HG02973 (cell line): ENCODE measurements around the gene PIK3R2.

Experiments
- ATAC-seq: cut with Tn5 transposase; IDR thresholded peaks from one replicate; pipeline ENCODE4 v1.9.1; 2021; ENCODE audit warnings: moderate library complexity; ENCODE audit not compliant: unreplicated experiment

The PIK3R2 gene

GRCh38 chr19:18171605-18172327 lies 18.8 kb downstream of the PIK3R2 start:
- ATAC-seq: no peak

GRCh38 chr19:18172331-18173053 lies 19.5 kb downstream of the PIK3R2 start:
- ATAC-seq: no peak

GRCh38 chr19:18173054-18173571 lies 20.1 kb downstream of the PIK3R2 start:
- ATAC-seq: no peak

- peak; percentile 36 for ATAC-seq
Observed at GRCh38 chr19:18173572-18174288, 20.8 kb downstream of the PIK3R2 start, which contains the start of gene IFI30. Gene IFI30 (plus strand): TSS chr19:18173813. CDS start chr19:18173842, 29 bp downstream.

- no peak for ATAC-seq
Observed at GRCh38 chr19:18174983-18175382, 22.0 kb downstream of the PIK3R2 start.

GRCh38 chr19:18176367-18177310 lies 23.7 kb downstream of the PIK3R2 start:
- no peak for ATAC-seq

GRCh38 chr19:18179957-18180356 lies 27.0 kb downstream of the PIK3R2 start:
- no peak for ATAC-seq

GRCh38 chr19:18183529-18183928 lies 30.6 kb downstream of the PIK3R2 start:
- no peak for ATAC-seq

GRCh38 chr19:18185538-18185937 lies 32.6 kb downstream of the PIK3R2 start:
- ATAC-seq: no peak

- no peak for ATAC-seq
Observed at GRCh38 chr19:18190278-18190677, 37.3 kb downstream of the PIK3R2 start.

GRCh38 chr19:18191640-18192062 lies 38.7 kb downstream of the PIK3R2 start:
- no peak for ATAC-seq

GRCh38 chr19:18192673-18193387 lies 39.9 kb downstream of the PIK3R2 start, which contains the start of gene MPV17L2:
Gene MPV17L2 (plus strand): TSS chr19:18193218. CDS start chr19:18193282, 64 bp downstream.
- peak; percentile 88 for ATAC-seq

GRCh38 chr19:18193388-18194180 lies 40.6 kb downstream of the PIK3R2 start:
- no peak for ATAC-seq

GRCh38 chr19:18194181-18194530 lies 41.2 kb downstream of the PIK3R2 start:
- no peak for ATAC-seq

GRCh38 chr19:18194554-18195238 lies 41.7 kb downstream of the PIK3R2 start:
- ATAC-seq: no peak

GRCh38 chr19:18196511-18196845 lies 43.5 kb downstream of the PIK3R2 start:
- ATAC-seq: no peak

- no peak for ATAC-seq
Observed at GRCh38 chr19:18197306-18197705, 44.3 kb downstream of the PIK3R2 start.

GRCh38 chr19:18197941-18198340 lies 45.0 kb downstream of the PIK3R2 start:
- ATAC-seq: no peak
